NOMO-1 treated with dmso at 0.1 percent for 144 hours (cell line): ENCODE results near the gene EXOC3.

Source experiments
- DNase-seq: peaks from one replicate; lab custom pipeline; 2025; ENCODE audit not compliant: unreplicated experiment; lab: John Stamatoyannopoulos, UW

EXOC3 gene

GRCh38 chr5:407051-407450 is 35.9 kb upstream of the EXOC3 start:
- no peak for DNase-seq

GRCh38 chr5:407801-408268 is 35.1 kb upstream of the EXOC3 start:
- DNase-seq, result no peak

- peak; percentile 27 for DNase-seq
Measured at GRCh38 chr5:410911-411517, 32.0 kb upstream of the EXOC3 start.

- no peak for DNase-seq
Measured at GRCh38 chr5:411728-412127, 31.2 kb upstream of the EXOC3 start.

GRCh38 chr5:414991-415927 is 27.7 kb upstream of the EXOC3 start:
- peak; percentile 44 for DNase-seq

- DNase-seq, result no peak
Measured at GRCh38 chr5:415928-416635, 26.9 kb upstream of the EXOC3 start.

GRCh38 chr5:416636-416960 is 26.4 kb upstream of the EXOC3 start:
- DNase-seq, result no peak

GRCh38 chr5:417301-418161 is 25.4 kb upstream of the EXOC3 start:
- DNase-seq, result no peak

GRCh38 chr5:418162-419121 is 24.5 kb upstream of the EXOC3 start:
- DNase-seq, result peak; percentile 30

GRCh38 chr5:419970-420369 is 23.0 kb upstream of the EXOC3 start:
- DNase-seq, result no peak

GRCh38 chr5:420632-421286 is 22.2 kb upstream of the EXOC3 start:
- no peak for DNase-seq

- no peak for DNase-seq
Measured at GRCh38 chr5:421287-421880, 21.6 kb upstream of the EXOC3 start.

GRCh38 chr5:421901-422300 is 21.1 kb upstream of the EXOC3 start:
- no peak for DNase-seq

- DNase-seq, result no peak
Measured at GRCh38 chr5:422323-423232, 20.4 kb upstream of the EXOC3 start.

- DNase-seq, result no peak
Measured at GRCh38 chr5:423233-423565, 19.8 kb upstream of the EXOC3 start.

GRCh38 chr5:423626-424261 is 19.2 kb upstream of the EXOC3 start:
- no peak for DNase-seq

GRCh38 chr5:424301-425110 is 18.5 kb upstream of the EXOC3 start:
- DNase-seq, result peak; percentile 80
